SK-MEL-5 (cell line): ENCODE measurements around the gene RAD51AP2. TPM values are rescaled to one million over a fixed set of nuclear protein-coding genes. Genes with fewer than 3 reads are reported as not detected.
"Not testable (repeated sequence)": the region's sequence is repeated elsewhere in the genome, so short reads cannot be mapped to it uniquely, and the experiment has no call there.

Source experiments
- DNase-seq: peaks from one replicate; pipeline ENCODE4 v3.0.0-alpha.2; 2016; ENCODE audit warnings: low read depth, low spot score
- in situ Hi-C: cut with HindIII; loops from 2 replicates; pipeline ENCODE4 v1.10.0; 2016; ENCODE audit warnings: low sequenced_read_pairs, high pct_unique_total_duplicates, low pct_unique_long_range_greater_than_20kb
- polyA plus RNA-seq, 2 experiments: library from polyadenylated mRNA; depleted of rRNA; stranded (reverse); fragments of >200 nt; gene quantifications; 2 replicates each; pipeline ENCODE4 v1.2.3, GENCODE V29; 2015
- total RNA-seq: library from RNA; depleted of rRNA; stranded (reverse); fragments of >200 nt; shearing (Covaris generic); gene quantifications from 2 replicates; pipeline ENCODE4 v1.2.3, GENCODE V29; 2014; rRNA removed

RAD51AP2 gene
- total RNA-seq, result not detected in 2 replicates
- not detected in 2 replicates for polyA plus RNA-seq (2015; cell fraction: cytosol; rRNA removed)
- not detected in 2 replicates for polyA plus RNA-seq (2015; cell fraction: nucleus; rRNA removed)

GRCh38 chr2:17518212-17519154 lies at the start of gene RAD51AP2:
Gene RAD51AP2 (minus strand): TSS chr2:17518440. CDS start chr2:17518415, 25 bp downstream.
- DNase-seq, result peak; percentile 77
- in situ Hi-C loops, result no loop called here

GRCh38 chr2:17565726-17566125 lies 47.5 kb upstream of the RAD51AP2 start:
- in situ Hi-C loops, DNase-seq: not testable (repeated sequence)

- no peak for DNase-seq
- in situ Hi-C loops, result no loop called here
Measured at GRCh38 chr2:17558878-17559277, 40.6 kb upstream of the RAD51AP2 start.

- in situ Hi-C loops, result no loop called here
Measured at GRCh38 chr2:17558053-17558452, 39.8 kb upstream of the RAD51AP2 start.

GRCh38 chr2:17557596-17557995 lies 39.4 kb upstream of the RAD51AP2 start:
- in situ Hi-C loops, result no loop called here
- peak; percentile 34 for DNase-seq

More at GRCh38 chr2:17558053-17558452, 39.8 kb upstream of the RAD51AP2 start:
- DNase-seq, result no peak

GRCh38 chr2:17555150-17555549 lies 36.9 kb upstream of the RAD51AP2 start:
- DNase-seq, result no peak
- in situ Hi-C loops, result no loop called here

GRCh38 chr2:17550907-17551306 lies 32.7 kb upstream of the RAD51AP2 start:
- DNase-seq, result no peak
- in situ Hi-C loops, result no loop called here

- DNase-seq, result no peak
- in situ Hi-C loops, result no loop called here
Measured at GRCh38 chr2:17547737-17548136, 29.5 kb upstream of the RAD51AP2 start.

GRCh38 chr2:17547237-17547636 lies 29.0 kb upstream of the RAD51AP2 start:
- in situ Hi-C loops, result no loop called here
- no peak for DNase-seq

- DNase-seq, result no peak
- in situ Hi-C loops, result no loop called here
Measured at GRCh38 chr2:17545680-17546613, 27.7 kb upstream of the RAD51AP2 start.

- no peak for DNase-seq
- in situ Hi-C loops, result no loop called here
Measured at GRCh38 chr2:17544256-17544655, 26.0 kb upstream of the RAD51AP2 start.

GRCh38 chr2:17543848-17544247 lies 25.6 kb upstream of the RAD51AP2 start:
- DNase-seq, result no peak
- in situ Hi-C loops, result no loop called here

GRCh38 chr2:17543131-17543660 lies 25.0 kb upstream of the RAD51AP2 start:
- in situ Hi-C loops, result no loop called here
- no peak for DNase-seq

GRCh38 chr2:17542471-17542870 lies 24.2 kb upstream of the RAD51AP2 start:
- no peak for DNase-seq
- in situ Hi-C loops, result no loop called here

GRCh38 chr2:17541531-17541950 lies 23.3 kb upstream of the RAD51AP2 start:
- in situ Hi-C loops, result no loop called here
- DNase-seq, result no peak

- DNase-seq, result no peak
- in situ Hi-C loops, result no loop called here
Measured at GRCh38 chr2:17540813-17541530, 22.7 kb upstream of the RAD51AP2 start.
